Retinal pigment epithelial cell (primary cell): ENCODE data around the gene ANO10.

Experiments
- DNase-seq: peaks from one replicate; pipeline ENCODE4 v3.0.0-alpha.2; 2010; ENCODE audit warnings: low read depth
- H3K4me3 ChIP-seq: 2 replicates; pipeline ENCODE4 v1.5.1; 2011; ENCODE audit warnings: mild to moderate bottlenecking, low read length, control low read depth, moderate library complexity
- TF ChIP-seq, protein P1 (sequence below): conservative IDR thresholded peaks from 2 replicates; pipeline ENCODE4 v1.5.1; 2011; ENCODE audit warnings: low read depth, low read length, control low read depth, inconsistent platforms

Gene ANO10

DNA sequence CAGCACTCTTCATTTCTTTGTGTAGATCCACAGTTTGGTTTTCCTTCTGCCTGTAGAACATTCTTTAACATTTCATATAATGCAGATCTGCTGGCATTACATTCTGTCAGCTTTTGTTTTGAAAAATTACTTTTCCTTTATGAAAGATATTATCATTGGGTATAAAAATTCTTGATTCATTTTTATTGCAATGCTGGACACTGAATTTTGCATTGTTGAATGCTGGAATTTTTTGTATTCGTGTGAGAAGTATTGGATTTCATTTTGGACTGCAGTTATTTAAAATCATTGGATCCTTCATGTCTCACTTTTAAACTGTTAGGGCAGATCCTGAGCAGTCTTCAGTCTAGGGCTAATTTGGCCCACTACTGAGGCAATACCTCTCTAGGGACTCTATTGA, 268.4 kb downstream of the ANO10 start:
- TF ChIP-seq, protein P1, sequence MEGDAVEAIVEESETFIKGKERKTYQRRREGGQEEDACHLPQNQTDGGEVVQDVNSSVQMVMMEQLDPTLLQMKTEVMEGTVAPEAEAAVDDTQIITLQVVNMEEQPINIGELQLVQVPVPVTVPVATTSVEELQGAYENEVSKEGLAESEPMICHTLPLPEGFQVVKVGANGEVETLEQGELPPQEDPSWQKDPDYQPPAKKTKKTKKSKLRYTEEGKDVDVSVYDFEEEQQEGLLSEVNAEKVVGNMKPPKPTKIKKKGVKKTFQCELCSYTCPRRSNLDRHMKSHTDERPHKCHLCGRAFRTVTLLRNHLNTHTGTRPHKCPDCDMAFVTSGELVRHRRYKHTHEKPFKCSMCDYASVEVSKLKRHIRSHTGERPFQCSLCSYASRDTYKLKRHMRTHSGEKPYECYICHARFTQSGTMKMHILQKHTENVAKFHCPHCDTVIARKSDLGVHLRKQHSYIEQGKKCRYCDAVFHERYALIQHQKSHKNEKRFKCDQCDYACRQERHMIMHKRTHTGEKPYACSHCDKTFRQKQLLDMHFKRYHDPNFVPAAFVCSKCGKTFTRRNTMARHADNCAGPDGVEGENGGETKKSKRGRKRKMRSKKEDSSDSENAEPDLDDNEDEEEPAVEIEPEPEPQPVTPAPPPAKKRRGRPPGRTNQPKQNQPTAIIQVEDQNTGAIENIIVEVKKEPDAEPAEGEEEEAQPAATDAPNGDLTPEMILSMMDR, result no peak
- DNase-seq, result no peak

DNA sequence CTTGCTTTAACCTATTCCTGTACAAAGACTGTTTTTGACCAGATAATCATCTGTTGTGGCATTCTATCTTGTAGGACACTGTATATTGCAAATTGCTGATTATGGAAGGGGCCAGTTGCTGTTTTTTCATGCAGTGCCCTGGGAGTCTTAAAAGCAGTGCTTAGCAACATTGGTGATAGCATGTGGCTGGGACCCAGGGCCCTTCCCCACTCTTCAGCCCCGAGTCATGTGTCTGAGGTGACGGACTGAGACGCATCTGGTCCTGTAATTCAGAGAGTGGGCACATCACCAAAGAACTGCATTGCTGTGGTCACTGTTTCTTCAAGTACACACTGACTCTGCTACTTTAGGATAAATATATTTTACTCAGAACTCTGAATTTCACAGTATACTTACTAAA, 272.1 kb downstream of the ANO10 start:
- H3K4me3 ChIP-seq, result no peak overlapping the region
- TF ChIP-seq, protein P1, result no peak
- no peak for DNase-seq

More for the DNA sequence above, 268.4 kb downstream of the ANO10 start:
- no peak overlapping the region for H3K4me3 ChIP-seq

DNA sequence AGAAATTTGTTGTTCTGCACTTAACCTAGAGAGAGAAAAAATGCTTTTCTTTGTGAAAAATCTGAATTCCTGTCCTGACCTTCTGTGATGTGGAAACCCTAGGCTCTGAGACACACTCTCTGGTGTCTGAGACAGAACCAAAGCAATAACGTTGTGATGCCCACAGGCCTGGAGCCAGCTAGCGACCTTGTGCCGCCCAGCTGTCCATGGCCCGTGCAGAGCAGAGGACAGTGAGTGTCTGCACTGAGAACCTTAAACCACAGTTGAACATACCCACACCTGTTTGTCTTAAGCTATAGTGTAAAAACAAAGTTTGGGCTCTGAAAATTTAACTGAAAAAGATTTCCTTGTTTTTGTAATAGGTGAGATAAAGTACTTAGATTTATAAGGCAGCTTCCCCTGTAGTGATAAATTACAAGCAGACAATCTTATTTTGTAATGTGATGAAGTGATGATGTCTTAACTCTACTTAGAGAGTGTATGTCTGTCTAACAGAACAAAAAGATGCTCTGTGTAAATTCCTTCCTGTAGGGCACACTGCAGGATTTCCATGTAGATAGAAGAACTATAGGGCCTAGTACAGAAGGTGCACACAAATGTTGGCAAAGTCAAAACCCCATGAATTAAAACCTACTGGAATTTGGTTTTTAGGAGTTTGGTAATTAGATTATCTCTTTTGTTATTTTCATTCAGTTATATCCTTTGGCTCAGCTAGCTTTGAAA, 272.8 kb downstream of the ANO10 start:
- TF ChIP-seq, protein P1, result no peak

DNA sequence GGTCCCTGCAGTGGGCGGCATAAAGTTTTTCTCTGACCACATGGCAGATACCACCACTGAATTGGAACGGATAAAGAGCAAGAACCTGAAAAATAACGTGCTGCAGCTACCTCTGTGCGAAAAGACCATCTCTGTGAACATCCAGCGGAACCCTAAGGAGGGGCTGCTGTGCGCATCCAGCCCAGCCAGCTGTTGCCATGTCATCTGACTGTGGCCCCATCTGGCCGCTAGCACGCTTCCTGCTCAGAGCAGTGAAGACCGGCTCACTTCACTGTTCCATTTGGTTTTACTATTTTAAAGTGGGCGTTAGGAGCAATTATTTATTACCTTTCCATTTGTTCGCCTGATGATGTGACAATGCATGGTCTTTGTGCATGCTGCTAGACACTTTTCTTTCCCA, 273.5 kb downstream of the ANO10 start:
- TF ChIP-seq, protein P1, result no peak

More for the DNA sequence above, 272.8 kb downstream of the ANO10 start:
- no peak for DNase-seq
- H3K4me3 ChIP-seq, result no peak overlapping the region

DNA sequence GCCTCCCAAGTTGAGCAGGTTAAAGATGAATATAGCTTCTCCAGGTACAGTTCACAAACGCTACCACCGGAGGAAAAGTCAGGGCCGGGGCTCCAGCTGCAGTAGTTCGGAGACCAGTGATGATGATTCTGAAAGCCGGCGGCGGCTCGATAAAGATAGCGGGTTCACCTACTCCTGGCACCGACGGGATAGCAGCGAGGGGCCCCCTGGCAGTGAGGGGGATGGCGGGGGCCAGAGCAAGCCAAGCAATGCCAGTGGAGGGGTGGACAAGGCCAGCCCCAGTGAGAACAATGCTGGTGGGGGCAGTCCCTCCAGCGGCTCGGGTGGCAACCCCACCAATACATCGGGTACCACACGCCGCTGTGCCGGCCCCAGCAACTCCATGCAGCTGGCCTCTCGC, 274.0 kb downstream of the ANO10 start:
- H3K4me3 ChIP-seq, result no peak overlapping the region
- TF ChIP-seq, protein P1, result no peak
- DNase-seq, result no peak

More for the DNA sequence above, 273.5 kb downstream of the ANO10 start:
- DNase-seq, result no peak
- no peak overlapping the region for H3K4me3 ChIP-seq

DNA sequence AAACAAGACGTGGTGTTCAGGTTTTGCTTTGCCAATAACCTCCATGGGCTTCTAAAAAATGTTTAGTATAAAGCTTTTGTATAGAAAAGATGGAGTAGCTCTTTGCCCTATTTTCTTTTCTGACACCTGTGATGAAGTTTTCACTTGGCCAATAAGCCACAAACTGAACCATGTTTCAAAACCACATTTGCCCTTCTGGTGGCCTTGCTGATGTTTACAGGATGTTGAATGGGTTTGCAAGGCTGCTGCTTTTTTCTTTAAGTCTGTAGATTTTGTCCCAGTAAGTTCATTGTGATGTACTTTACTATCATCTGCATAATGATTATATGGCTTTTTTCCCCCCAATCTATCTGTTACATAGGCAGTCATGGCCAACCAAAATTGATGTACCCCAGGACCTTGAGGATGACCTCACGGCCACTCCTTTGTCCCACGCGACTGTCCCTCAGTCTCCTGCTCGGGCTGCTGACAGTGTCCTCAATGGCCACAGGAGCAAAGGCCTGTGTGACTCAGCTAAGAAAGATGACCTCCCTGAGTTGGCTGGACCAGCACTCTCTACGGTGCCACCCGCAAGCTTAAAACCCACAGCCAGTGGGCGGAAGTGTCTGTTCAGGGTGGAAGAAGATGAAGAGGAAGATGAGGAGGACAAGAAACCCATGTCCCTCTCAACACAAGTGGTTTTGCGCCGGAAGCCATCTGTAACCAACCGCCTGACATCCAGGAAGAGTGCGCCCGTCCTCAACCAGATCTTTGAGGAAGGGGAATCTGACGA, 274.6 kb downstream of the ANO10 start:
- TF ChIP-seq, protein P1, result no peak
- DNase-seq, result no peak
- no peak overlapping the region for H3K4me3 ChIP-seq
